GM08714 (cell line): ENCODE measurements around the gene C12orf56.

Source experiments
- H3K4me3 ChIP-seq: fragments of 200-500 bp; sonication (Bioruptor generic); 2 replicates; pipeline ENCODE4 v1.5.1; 2014; ENCODE audit warnings: mild to moderate bottlenecking, low read length, inconsistent platforms
- ZNF274 ChIP-seq: IDR thresholded peaks from 2 replicates; pipeline ENCODE4 v1.6.1; 2012; ENCODE audit warnings: mild to moderate bottlenecking, low read depth, low read length

C12orf56 gene

GRCh38 chr12:64390275-64390851 lies at the start of gene C12orf56:
TSS of gene C12orf56 (minus strand) at chr12:64390758. CDS start at chr12:64390565, 193 bp downstream.
- no peak for TF ChIP-seq ZNF274
- peak within 1 kb of the TSS; percentile 17; the same call in 1 of the 2 replicates for H3K4me3 ChIP-seq

GRCh38 chr12:64440100-64440499 lies 49.5 kb upstream of the C12orf56 start:
- no peak overlapping the region for H3K4me3 ChIP-seq
- TF ChIP-seq ZNF274, result no peak

GRCh38 chr12:64433915-64434314 lies 43.4 kb upstream of the C12orf56 start:
- TF ChIP-seq ZNF274, result no peak
- no peak overlapping the region for H3K4me3 ChIP-seq

GRCh38 chr12:64431791-64432190 lies 41.2 kb upstream of the C12orf56 start:
- no peak for TF ChIP-seq ZNF274
- no peak overlapping the region for H3K4me3 ChIP-seq

GRCh38 chr12:64430886-64431285 lies 40.3 kb upstream of the C12orf56 start:
- TF ChIP-seq ZNF274, result no peak
- no peak overlapping the region for H3K4me3 ChIP-seq

- H3K4me3 ChIP-seq, result no peak overlapping the region
- TF ChIP-seq ZNF274, result no peak
Observed at GRCh38 chr12:64428956-64429355, 38.4 kb upstream of the C12orf56 start.

GRCh38 chr12:64427988-64428387 lies 37.4 kb upstream of the C12orf56 start:
- no peak overlapping the region for H3K4me3 ChIP-seq
- no peak for TF ChIP-seq ZNF274

GRCh38 chr12:64419696-64420095 lies 29.1 kb upstream of the C12orf56 start:
- no peak for TF ChIP-seq ZNF274
- H3K4me3 ChIP-seq, result no peak overlapping the region

- TF ChIP-seq ZNF274, result no peak
- H3K4me3 ChIP-seq, result no peak overlapping the region
Observed at GRCh38 chr12:64418209-64418608, 27.7 kb upstream of the C12orf56 start.

- TF ChIP-seq ZNF274, result no peak
- H3K4me3 ChIP-seq, result no peak overlapping the region
Observed at GRCh38 chr12:64413884-64414283, 23.3 kb upstream of the C12orf56 start.

- H3K4me3 ChIP-seq, result no peak overlapping the region
- no peak for TF ChIP-seq ZNF274
Observed at GRCh38 chr12:64412459-64412858, 21.9 kb upstream of the C12orf56 start.

GRCh38 chr12:64411427-64411826 lies 20.9 kb upstream of the C12orf56 start:
- TF ChIP-seq ZNF274, result no peak
- H3K4me3 ChIP-seq, result no peak overlapping the region

GRCh38 chr12:64407342-64408223 lies 17.0 kb upstream of the C12orf56 start:
- TF ChIP-seq ZNF274, result no peak
- no peak overlapping the region for H3K4me3 ChIP-seq

GRCh38 chr12:64404470-64405256 lies 14.1 kb upstream of the C12orf56 start:
- TF ChIP-seq ZNF274, result no peak
- H3K4me3 ChIP-seq, result peak overlapping the region; percentile 96
